ENCODE data around the gene PPA2.

GRCh38 chr4:105473324-105474098 is at the start of gene PPA2:
- TF ChIP-seq CTCF (IDR thresholded peaks at IDR 0.05) (no peak), REST (IDR thresholded peaks at IDR 0.05; ENCODE audit: insufficient read depth in 1 of 2, low read depth in 2 of 2, low read length in 1 of 2) (no peak), TCF7L2 (IDR thresholded peaks at IDR 0.05; ENCODE audit: low read depth, low read length) (no peak)
